MCF 10A (cell line): ENCODE data around the gene CAND2. TPM values are rescaled to one million over a fixed set of nuclear protein-coding genes. Genes with fewer than 3 reads are reported as not detected.
"Not testable (repeated sequence)": the region's sequence is repeated elsewhere in the genome, so short reads cannot be mapped to it uniquely, and the experiment has no call there.

Experiments
- BruUV-seq: library from RNA; stranded (reverse); fragments of 400-500 nt; replicated peaks from 2 replicates; lab custom pipeline; 2021; lab: Mats Ljungman, UMichigan
- CTCF ChIA-PET: fragments of 300-600 bp; sonication (Branson Sonifier 250); formaldehyde crosslinking; extraction: SDS; loops from one replicate; lab custom pipeline; 2021; ENCODE audit warnings: antibody characterized with exemption, inconsistent platforms; lab: Yijun Ruan, JAX
- POLR2A ChIA-PET: fragments of 300-600, 350-650 bp; sonication (Branson Sonifier 250); formaldehyde crosslinking; extraction: SDS; loops from one replicate; lab custom pipeline; 2020; ENCODE audit warnings: antibody characterized with exemption, inconsistent platforms; lab: Yijun Ruan, JAX
- DNase-seq: peaks from one replicate; pipeline ENCODE4 v3.0.0-alpha.2; 2018; ENCODE audit not compliant: unreplicated experiment
- H3K27ac Mint-ChIP-seq: one replicate; pipeline ENCODE4 v1.8.0; 2022; ENCODE audit warnings: mild to moderate bottlenecking, low read depth, mixed read lengths; ENCODE audit not compliant: unreplicated experiment
- H3K27me3 Mint-ChIP-seq: one replicate; pipeline ENCODE4 v1.8.0; 2022; ENCODE audit warnings: mixed read lengths; ENCODE audit not compliant: insufficient read depth, unreplicated experiment
- H3K36me3 Mint-ChIP-seq: one replicate; pipeline ENCODE4 v1.8.0; 2022; ENCODE audit warnings: mild to moderate bottlenecking, moderate library complexity, mixed read lengths; ENCODE audit not compliant: insufficient read depth, unreplicated experiment
- H3K4me1 Mint-ChIP-seq: one replicate; pipeline ENCODE4 v1.8.0; 2022; ENCODE audit warnings: mixed read lengths; ENCODE audit not compliant: insufficient read depth, unreplicated experiment
- H3K4me3 Mint-ChIP-seq: one replicate; pipeline ENCODE4 v1.8.0; 2022; ENCODE audit warnings: mild to moderate bottlenecking, moderate library complexity, mixed read lengths; ENCODE audit not compliant: unreplicated experiment
- H3K9me3 Mint-ChIP-seq: one replicate; pipeline ENCODE4 v1.8.0; 2022; ENCODE audit warnings: mixed read lengths; ENCODE audit not compliant: unreplicated experiment
- intact Hi-C: fragments of 100-400 bp; cut with micrococcal nuclease; formaldehyde crosslinking; loops from 2 replicates; pipeline ENCODE4 v1.14.1; 2022
- total RNA-seq: library from RNA; stranded (reverse); gene quantifications from 2 replicates; pipeline ENCODE4 v1.2.3, GENCODE V29; 2022
- TF ChIP-seq, protein P1 (sequence below): fragments of 200-600 bp; IDR thresholded peaks from one replicate; pipeline ENCODE4 v1.8.0; 2022; ENCODE audit warnings: antibody characterized with exemption, mild to moderate bottlenecking; ENCODE audit not compliant: unreplicated experiment

CAND2 gene
- total RNA-seq, 1 experiment from 2014 or later, result not detected

DNA sequence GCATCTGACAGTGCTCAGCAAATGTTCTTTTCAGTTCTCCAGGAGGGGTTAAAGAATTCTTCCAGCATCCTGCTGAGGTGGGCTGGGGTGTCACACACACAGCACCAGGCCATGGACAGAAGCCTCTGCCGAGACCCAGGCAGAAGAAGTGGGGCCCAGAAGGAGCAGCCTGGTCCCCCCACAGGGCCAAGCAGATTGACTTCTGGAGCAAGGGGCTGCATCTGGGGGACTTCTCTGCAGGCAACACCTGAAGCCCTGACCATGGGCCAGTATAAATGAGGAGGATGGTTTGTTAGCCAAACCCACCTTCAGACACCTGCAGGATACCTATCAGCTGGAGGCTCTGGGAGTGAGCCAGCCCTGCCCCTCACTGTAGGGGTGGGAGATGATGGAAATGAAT is 21.3 kb upstream of the CAND2 start:
- BruUV-seq, result no TSS peak
- CTCF ChIA-PET, result interaction anchor here (1.9 kb wide), 1 partner anchor 12 kb away, joined by 7 read pairs; no protein-coding TSS in a partner anchor
- POLR2A ChIA-PET, result interaction anchor here (0.5 to 2.0 kb wide), 2 partner anchors 10 to 66 kb away, joined by 3 to 11 read pairs; partner anchors contain the start of gene RPL32
- Mint-ChIP-seq H3K9me3 (no peaks in the 10 kb centered on the region), H3K4me1 (no peaks in the 10 kb centered on the region), H3K27ac (no peak overlapping the region), H3K36me3 (no peaks in the 10 kb centered on the region), H3K27me3 (no peaks in the 10 kb centered on the region), H3K4me3 (no peak overlapping the region)
- TF ChIP-seq, protein P1, sequence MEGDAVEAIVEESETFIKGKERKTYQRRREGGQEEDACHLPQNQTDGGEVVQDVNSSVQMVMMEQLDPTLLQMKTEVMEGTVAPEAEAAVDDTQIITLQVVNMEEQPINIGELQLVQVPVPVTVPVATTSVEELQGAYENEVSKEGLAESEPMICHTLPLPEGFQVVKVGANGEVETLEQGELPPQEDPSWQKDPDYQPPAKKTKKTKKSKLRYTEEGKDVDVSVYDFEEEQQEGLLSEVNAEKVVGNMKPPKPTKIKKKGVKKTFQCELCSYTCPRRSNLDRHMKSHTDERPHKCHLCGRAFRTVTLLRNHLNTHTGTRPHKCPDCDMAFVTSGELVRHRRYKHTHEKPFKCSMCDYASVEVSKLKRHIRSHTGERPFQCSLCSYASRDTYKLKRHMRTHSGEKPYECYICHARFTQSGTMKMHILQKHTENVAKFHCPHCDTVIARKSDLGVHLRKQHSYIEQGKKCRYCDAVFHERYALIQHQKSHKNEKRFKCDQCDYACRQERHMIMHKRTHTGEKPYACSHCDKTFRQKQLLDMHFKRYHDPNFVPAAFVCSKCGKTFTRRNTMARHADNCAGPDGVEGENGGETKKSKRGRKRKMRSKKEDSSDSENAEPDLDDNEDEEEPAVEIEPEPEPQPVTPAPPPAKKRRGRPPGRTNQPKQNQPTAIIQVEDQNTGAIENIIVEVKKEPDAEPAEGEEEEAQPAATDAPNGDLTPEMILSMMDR, result no peak
- no peak for DNase-seq
- intact Hi-C loops, result no loop called here

DNA sequence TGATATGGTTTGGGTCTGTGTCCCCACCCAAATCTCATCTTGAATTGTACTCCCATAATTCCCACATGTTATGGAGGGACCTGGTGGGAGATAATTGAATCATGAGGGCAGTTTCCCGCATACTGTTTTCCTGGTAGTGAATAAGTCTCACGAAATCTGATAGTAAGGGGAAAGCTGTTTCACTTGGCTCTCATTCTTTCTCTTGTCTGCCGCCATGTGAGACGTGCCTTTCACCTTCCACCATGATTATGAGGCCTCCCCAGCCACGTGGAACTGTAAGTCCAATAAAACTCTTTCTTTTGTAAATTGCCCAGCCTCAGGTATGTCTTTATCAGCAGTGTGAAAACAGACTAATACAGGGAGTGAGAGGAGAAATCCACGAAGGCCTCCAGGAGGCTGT is 20.5 kb upstream of the CAND2 start:
- H3K27ac Mint-ChIP-seq, BruUV-seq, H3K4me3 Mint-ChIP-seq, H3K4me1 Mint-ChIP-seq, H3K9me3 Mint-ChIP-seq, H3K36me3 Mint-ChIP-seq, DNase-seq, H3K27me3 Mint-ChIP-seq, intact Hi-C loops: not testable (repeated sequence)
- ChIA-PET POLR2A (interaction anchor here (0.5 to 2.0 kb wide), 2 partner anchors 11 to 65 kb away, joined by 3 to 11 read pairs; partner anchors contain the start of gene RPL32), CTCF (interaction anchor here (0.6 kb wide), 1 partner anchor 213 kb away, joined by 3 read pairs; no protein-coding TSS in a partner anchor)

DNA sequence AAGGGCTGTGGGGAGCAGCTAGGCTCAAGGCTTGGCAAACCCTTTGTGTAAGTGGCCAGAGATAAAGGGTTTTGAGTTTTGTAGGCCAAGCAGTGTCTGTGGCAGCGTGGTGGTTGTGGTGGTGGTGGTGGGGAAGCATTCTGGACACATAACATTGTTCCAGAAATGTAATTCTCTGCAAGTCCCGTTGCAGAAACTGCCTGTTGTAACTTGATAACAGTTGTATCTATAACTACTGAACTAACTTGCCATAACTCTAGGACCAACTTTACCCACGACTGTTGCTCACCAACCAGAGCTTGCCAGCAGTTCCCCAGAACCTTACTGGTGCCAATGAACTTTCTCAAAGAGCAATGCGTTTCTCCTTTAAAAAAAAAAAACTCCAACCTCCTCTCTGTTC is 19.3 kb upstream of the CAND2 start:
- ChIA-PET CTCF (interaction anchor here (1.4 kb wide), 1 partner anchor 10 kb away, joined by 6 read pairs; no protein-coding TSS in a partner anchor), POLR2A (no interaction called here)
- DNase-seq, result no peak
- Mint-ChIP-seq H3K36me3 (no peaks in the 10 kb centered on the region), H3K4me3 (no peak overlapping the region), H3K4me1 (no peaks in the 10 kb centered on the region), H3K9me3 (no peaks in the 10 kb centered on the region), H3K27me3 (no peaks in the 10 kb centered on the region), H3K27ac (no peak overlapping the region)
- intact Hi-C loops, result no loop called here
- TF ChIP-seq, protein P1, result no peak
- no TSS peak for BruUV-seq

DNA sequence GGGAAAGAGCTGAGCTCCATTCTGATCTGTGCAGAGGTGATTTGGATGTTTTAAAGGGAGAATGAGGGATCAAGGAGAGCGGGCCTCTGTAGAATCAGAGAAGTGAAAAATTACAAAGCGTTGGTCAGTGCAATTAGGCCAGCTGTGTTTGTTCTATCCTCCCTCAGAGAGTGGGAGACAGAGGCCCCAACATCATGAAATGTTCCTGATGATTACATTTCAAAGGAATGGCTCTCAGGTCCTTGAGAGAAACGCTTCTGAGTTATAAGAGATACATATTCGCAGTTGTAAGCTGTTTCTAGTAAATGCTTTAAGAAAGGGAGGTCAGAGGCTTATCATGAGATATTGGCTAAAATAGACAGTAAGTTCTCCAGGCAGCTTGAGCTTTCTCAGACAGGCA is 15.7 kb upstream of the CAND2 start:
- DNase-seq, result no peak
- intact Hi-C loops, result no loop called here
- Mint-ChIP-seq H3K27me3 (no peaks in the 10 kb centered on the region), H3K36me3 (no peaks in the 10 kb centered on the region), H3K4me1 (no peaks in the 10 kb centered on the region), H3K27ac (no peak overlapping the region), H3K4me3 (no peak overlapping the region), H3K9me3 (no peaks in the 10 kb centered on the region)
- BruUV-seq, result no TSS peak
- CTCF ChIA-PET, result interaction anchor here (0.5 to 1.0 kb wide), 4 partner anchors 17 to 230 kb away, joined by 3 to 4 read pairs (median 3); no protein-coding TSS in a partner anchor
- TF ChIP-seq, protein P1, result no peak
- POLR2A ChIA-PET, result interaction anchor here (0.7 kb wide), 1 partner anchor 15 kb away, joined by 3 read pairs; no protein-coding TSS in a partner anchor
